ENCODE results near the gene ZFYVE9. TPM values are rescaled to one million over a fixed set of nuclear protein-coding genes. Genes with fewer than 3 reads are reported as not detected.
"Not testable (repeated sequence)": the region's sequence is repeated elsewhere in the genome, so short reads cannot be mapped to it uniquely, and the experiment has no call there.

ZFYVE9 gene
- total and polyA plus RNA-seq, 2 experiments from 2014 or later = 7.1 to 30.3 TPM

GRCh38 chr1:52367272-52367671 lies 225.4 kb downstream of the ZFYVE9 start:
- H3K4me1 ChIP-seq (ENCODE audit: low read depth) = peaks cover 9% of the 10 kb centered on the region
- no peaks in the 10 kb centered on the region for H3K27me3 ChIP-seq
- H3K27ac ChIP-seq = no peak overlapping the region
- no peaks in the 10 kb centered on the region for H3K36me3 ChIP-seq
- H3K4me3 ChIP-seq = no peak overlapping the region
- TF ChIP-seq CTCF (IDR thresholded peaks at IDR 0.05; ENCODE audit: low read depth, low read length) = no peak
- H3K9me3 ChIP-seq (ENCODE audit: low read depth) = no peaks in the 10 kb centered on the region
- DNase-seq (ENCODE audit: low read depth in 1 of 2, low spot score in 1 of 2) = no peak

- Histone ChIP-seq H3K4me3 (peak overlapping the region; percentile 37), H3K4me1 (ENCODE audit: low read depth) (peaks cover 9% of the 10 kb centered on the region), H3K27me3 (no peaks in the 10 kb centered on the region), H3K36me3 (no peaks in the 10 kb centered on the region), H3K27ac (no peak overlapping the region), H3K9me3 (ENCODE audit: low read depth) (no peaks in the 10 kb centered on the region)
- DNase-seq (ENCODE audit: low read depth in 1 of 2, low spot score in 1 of 2) = peak; percentile 45 to 77
- TF ChIP-seq CTCF (IDR thresholded peaks at IDR 0.05; ENCODE audit: low read depth, low read length) = peak; percentile 27
Observed at GRCh38 chr1:52368383-52369172, 226.7 kb downstream of the ZFYVE9 start.

GRCh38 chr1:52369851-52370250 lies 228.0 kb downstream of the ZFYVE9 start:
- H3K27ac ChIP-seq; DNase-seq (ENCODE audit: low read depth in 1 of 2, low spot score in 1 of 2); H3K4me1 ChIP-seq (ENCODE audit: low read depth); H3K36me3 ChIP-seq; H3K4me3 ChIP-seq; H3K9me3 ChIP-seq (ENCODE audit: low read depth); H3K27me3 ChIP-seq: not testable (repeated sequence)

GRCh38 chr1:52385376-52385775 lies 243.5 kb downstream of the ZFYVE9 start:
- DNase-seq (ENCODE audit: low read depth in 1 of 2, low spot score in 1 of 2) = no peak
- Histone ChIP-seq H3K27ac (no peak overlapping the region), H3K4me1 (ENCODE audit: low read depth) (no peaks in the 10 kb centered on the region), H3K27me3 (no peaks in the 10 kb centered on the region), H3K9me3 (ENCODE audit: low read depth) (no peaks in the 10 kb centered on the region), H3K36me3 (no peaks in the 10 kb centered on the region), H3K4me3 (no peak overlapping the region)
- TF ChIP-seq CTCF (IDR thresholded peaks at IDR 0.05; ENCODE audit: low read depth, low read length) = no peak

- no peak for DNase-seq (ENCODE audit: low read depth in 1 of 2, low spot score in 1 of 2)
- Histone ChIP-seq H3K36me3 (no peaks in the 10 kb centered on the region), H3K27ac (no peak overlapping the region), H3K9me3 (ENCODE audit: low read depth) (no peaks in the 10 kb centered on the region), H3K27me3 (no peaks in the 10 kb centered on the region), H3K4me1 (ENCODE audit: low read depth) (no peaks in the 10 kb centered on the region), H3K4me3 (no peak overlapping the region)
- TF ChIP-seq CTCF (IDR thresholded peaks at IDR 0.05; ENCODE audit: low read depth, low read length) = no peak
Observed at GRCh38 chr1:52386458-52386857, 244.6 kb downstream of the ZFYVE9 start.

- Histone ChIP-seq H3K27me3 (no peaks in the 10 kb centered on the region), H3K4me1 (ENCODE audit: low read depth) (no peaks in the 10 kb centered on the region), H3K4me3 (no peak overlapping the region), H3K27ac (no peak overlapping the region), H3K9me3 (ENCODE audit: low read depth) (no peaks in the 10 kb centered on the region), H3K36me3 (peaks cover 3% of the 10 kb centered on the region)
- TF ChIP-seq CTCF (IDR thresholded peaks at IDR 0.05; ENCODE audit: low read depth, low read length) = no peak
- DNase-seq (ENCODE audit: low read depth in 1 of 2, low spot score in 1 of 2) = no peak
Observed at GRCh38 chr1:52393174-52393573, 251.3 kb downstream of the ZFYVE9 start.

All from cardiac muscle cell (in vitro differentiated cells and primary cell).